Upper lobe of left lung (tissue), 4 donors: ENCODE measurements around the gene ATP6AP2.

Experiments used
- EP300 ChIP-seq, 4 donors: sonication (generic); formaldehyde crosslinking; IDR thresholded peaks; one replicate each; pipeline ENCODE4 v1.5.1; 2017; ENCODE audit warnings: antibody characterized with exemption in 4 of 4, control low read depth in 2 of 4
- TF ChIP-seq, protein P1 (sequence below), 6 experiments: fragments of 450-650 bp in 4 of 6; fragments of 200-600 bp in 2 of 6; sonication (generic) in 2 of 6; IDR thresholded peaks; one replicate each; pipeline ENCODE4 v1.5.1; 2016 to 2019; ENCODE audit warnings: antibody characterized with exemption in 6 of 6

- TF ChIP-seq EP300 (IDR thresholded peaks at IDR 0.05): no peak
- TF ChIP-seq, protein P1, sequence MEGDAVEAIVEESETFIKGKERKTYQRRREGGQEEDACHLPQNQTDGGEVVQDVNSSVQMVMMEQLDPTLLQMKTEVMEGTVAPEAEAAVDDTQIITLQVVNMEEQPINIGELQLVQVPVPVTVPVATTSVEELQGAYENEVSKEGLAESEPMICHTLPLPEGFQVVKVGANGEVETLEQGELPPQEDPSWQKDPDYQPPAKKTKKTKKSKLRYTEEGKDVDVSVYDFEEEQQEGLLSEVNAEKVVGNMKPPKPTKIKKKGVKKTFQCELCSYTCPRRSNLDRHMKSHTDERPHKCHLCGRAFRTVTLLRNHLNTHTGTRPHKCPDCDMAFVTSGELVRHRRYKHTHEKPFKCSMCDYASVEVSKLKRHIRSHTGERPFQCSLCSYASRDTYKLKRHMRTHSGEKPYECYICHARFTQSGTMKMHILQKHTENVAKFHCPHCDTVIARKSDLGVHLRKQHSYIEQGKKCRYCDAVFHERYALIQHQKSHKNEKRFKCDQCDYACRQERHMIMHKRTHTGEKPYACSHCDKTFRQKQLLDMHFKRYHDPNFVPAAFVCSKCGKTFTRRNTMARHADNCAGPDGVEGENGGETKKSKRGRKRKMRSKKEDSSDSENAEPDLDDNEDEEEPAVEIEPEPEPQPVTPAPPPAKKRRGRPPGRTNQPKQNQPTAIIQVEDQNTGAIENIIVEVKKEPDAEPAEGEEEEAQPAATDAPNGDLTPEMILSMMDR (IDR thresholded peaks at IDR 0.05): no peak
Measured at GRCh38 chrX:40571600-40571999, 9.2 kb upstream of the ATP6AP2 start.
